ENCODE data around the gene CAMSAP1.

CAMSAP1 gene

GRCh38 chr9:135840107-135840506 is 67.2 kb downstream of the CAMSAP1 start:
- in situ Hi-C loops (cut with MboI; ENCODE audit: low pct_unique_long_range_greater_than_20kb, low sequenced_read_pairs, unreplicated experiment) = no loop called here
- TF ChIP-seq, protein P1, sequence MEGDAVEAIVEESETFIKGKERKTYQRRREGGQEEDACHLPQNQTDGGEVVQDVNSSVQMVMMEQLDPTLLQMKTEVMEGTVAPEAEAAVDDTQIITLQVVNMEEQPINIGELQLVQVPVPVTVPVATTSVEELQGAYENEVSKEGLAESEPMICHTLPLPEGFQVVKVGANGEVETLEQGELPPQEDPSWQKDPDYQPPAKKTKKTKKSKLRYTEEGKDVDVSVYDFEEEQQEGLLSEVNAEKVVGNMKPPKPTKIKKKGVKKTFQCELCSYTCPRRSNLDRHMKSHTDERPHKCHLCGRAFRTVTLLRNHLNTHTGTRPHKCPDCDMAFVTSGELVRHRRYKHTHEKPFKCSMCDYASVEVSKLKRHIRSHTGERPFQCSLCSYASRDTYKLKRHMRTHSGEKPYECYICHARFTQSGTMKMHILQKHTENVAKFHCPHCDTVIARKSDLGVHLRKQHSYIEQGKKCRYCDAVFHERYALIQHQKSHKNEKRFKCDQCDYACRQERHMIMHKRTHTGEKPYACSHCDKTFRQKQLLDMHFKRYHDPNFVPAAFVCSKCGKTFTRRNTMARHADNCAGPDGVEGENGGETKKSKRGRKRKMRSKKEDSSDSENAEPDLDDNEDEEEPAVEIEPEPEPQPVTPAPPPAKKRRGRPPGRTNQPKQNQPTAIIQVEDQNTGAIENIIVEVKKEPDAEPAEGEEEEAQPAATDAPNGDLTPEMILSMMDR (IDR thresholded peaks at IDR 0.05; ENCODE audit: extremely low read depth, insufficient read depth, missing control alignments) = no peak
- DNase-seq (ENCODE audit: low spot score) = no peak

DNA sequence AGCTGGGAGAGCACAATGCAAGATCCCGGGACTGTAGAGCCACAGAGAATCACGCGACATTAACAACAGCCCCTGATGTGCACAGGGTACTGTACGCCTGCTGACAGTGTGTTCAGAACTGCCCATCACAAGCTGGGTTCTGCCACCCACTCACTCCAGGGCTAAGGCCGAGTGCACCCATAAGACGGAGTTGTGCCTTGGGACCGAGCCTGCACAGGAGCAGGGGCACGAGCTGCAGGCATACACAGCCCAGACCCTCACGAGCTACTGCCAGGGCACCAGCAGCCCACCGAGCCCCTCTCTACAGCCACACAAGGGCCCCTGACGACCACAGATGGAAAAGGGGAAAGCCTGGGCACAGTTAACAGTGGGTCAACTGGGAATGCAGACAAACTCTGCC is 67.8 kb downstream of the CAMSAP1 start:
- in situ Hi-C loops (cut with MboI; ENCODE audit: low pct_unique_long_range_greater_than_20kb, low sequenced_read_pairs, unreplicated experiment) = no loop called here
- TF ChIP-seq, protein P1 (IDR thresholded peaks at IDR 0.05; ENCODE audit: extremely low read depth, insufficient read depth, missing control alignments) = no peak
- DNase-seq (ENCODE audit: low spot score) = no peak

- TF ChIP-seq, protein P1 (IDR thresholded peaks at IDR 0.05; ENCODE audit: extremely low read depth, insufficient read depth, missing control alignments) = no peak
Observed at GRCh38 chr9:135835131-135835530, 72.2 kb downstream of the CAMSAP1 start.

GRCh38 chr9:135833864-135834263 is 73.5 kb downstream of the CAMSAP1 start:
- in situ Hi-C loops (cut with MboI; ENCODE audit: low pct_unique_long_range_greater_than_20kb, low sequenced_read_pairs, unreplicated experiment) = no loop called here
- no peak for DNase-seq (ENCODE audit: low spot score)
- TF ChIP-seq, protein P1 (IDR thresholded peaks at IDR 0.05; ENCODE audit: extremely low read depth, insufficient read depth, missing control alignments) = no peak

More at GRCh38 chr9:135835131-135835530, 72.2 kb downstream of the CAMSAP1 start:
- in situ Hi-C loops (cut with MboI; ENCODE audit: low pct_unique_long_range_greater_than_20kb, low sequenced_read_pairs, unreplicated experiment) = no loop called here
- DNase-seq (ENCODE audit: low spot score) = no peak

GRCh38 chr9:135830496-135830895 is 76.8 kb downstream of the CAMSAP1 start:
- no peak for DNase-seq (ENCODE audit: low spot score)
- in situ Hi-C loops (cut with MboI; ENCODE audit: low pct_unique_long_range_greater_than_20kb, low sequenced_read_pairs, unreplicated experiment) = no loop called here
- TF ChIP-seq, protein P1 (IDR thresholded peaks at IDR 0.05; ENCODE audit: extremely low read depth, insufficient read depth, missing control alignments) = no peak

GRCh38 chr9:135828656-135829055 is 78.7 kb downstream of the CAMSAP1 start:
- DNase-seq (ENCODE audit: low spot score) = no peak
- in situ Hi-C loops (cut with MboI; ENCODE audit: low pct_unique_long_range_greater_than_20kb, low sequenced_read_pairs, unreplicated experiment) = no loop called here
- TF ChIP-seq, protein P1 (IDR thresholded peaks at IDR 0.05; ENCODE audit: extremely low read depth, insufficient read depth, missing control alignments) = no peak

All from GM13977 (cell line).